K562 (cell line): ENCODE measurements around the gene KIAA2012. TPM values are rescaled to one million over a fixed set of nuclear protein-coding genes. Genes with fewer than 3 reads are reported as not detected.

Source experiments
- ATAC-seq: fragments of 200-7000 bp; cut with Tn5 transposase; 3 replicates; pipeline ENCODE4 v1.9.1; 2020; ENCODE audit warnings: moderate library complexity
- BruUV-seq: library from RNA; stranded (reverse); fragments of 400-500 nt; replicated peaks from 2 replicates; lab custom pipeline; 2021; lab: Mats Ljungman, UMichigan
- CTCF ChIA-PET: fragments of 300-600 bp; formaldehyde crosslinking; extraction: SDS; loops from one replicate; lab custom pipeline; 2021; ENCODE audit warnings: low intra/inter-chr PET ratio; lab: Yijun Ruan, JAX
- POLR2A ChIA-PET: fragments of 300-600, 350-650 bp; sonication (Branson Sonifier 250); formaldehyde crosslinking; extraction: SDS; loops from one replicate; lab custom pipeline; 2021; ENCODE audit warnings: antibody characterized with exemption, inconsistent platforms; lab: Yijun Ruan, JAX
- DNase-seq, 4 experiments: peaks; one replicate each; pipeline versions ENCODE4 v3.0.0 to v3.0.0-alpha.2; 2011 to 2018; ENCODE audit warnings: low spot score in 3 of 4, mixed read lengths in 3 of 4; ENCODE audit errors: extremely low read depth in 1 of 4
- FAIRE-seq: peaks from 2 replicates; lab custom pipeline; 2011; peaks lifted over from hg19 to GRCh38; lab: Jason Lieb, UNC
- H2AFZ ChIP-seq: 2 replicates; pipeline ENCODE4 v1.6.0; 2011; ENCODE audit warnings: low read depth, low read length, control low read depth, inconsistent platforms
- H3K27ac ChIP-seq: fragments of 200-600 bp; 3 replicates; pipeline ENCODE4 v1.8.0; 2011; ENCODE audit warnings: low read depth, mild to moderate bottlenecking, control low read depth, inconsistent platforms, low read length, moderate library complexity, mixed read lengths; ENCODE audit errors: extremely low read depth
- H3K27me3 ChIP-seq, 2 experiments: fragments of 300-600 bp in 1 of 2; 2 replicates in 1 of 2; 3 replicates in 1 of 2; pipeline versions ENCODE4 v1.6.0 to v1.8.0; 2011; ENCODE audit warnings: inconsistent platforms in 2 of 2, low read length in 2 of 2, mild to moderate bottlenecking in 1 of 2, mixed read lengths in 1 of 2, moderate library complexity in 1 of 2; ENCODE audit not compliant: control insufficient read depth in 2 of 2, insufficient read depth in 2 of 2
- H3K36me3 ChIP-seq: fragments of 300-600 bp; 3 replicates; pipeline ENCODE4 v1.8.0; 2011; ENCODE audit warnings: mild to moderate bottlenecking, low read length, inconsistent platforms; ENCODE audit not compliant: control insufficient read depth, insufficient read depth
- H3K4me1 ChIP-seq, 2 experiments: fragments of 200-600 bp in 1 of 2; replicated peaks in 1 of 2; 2 replicates in 1 of 2; 3 replicates in 1 of 2; pipeline versions ENCODE4 v1.5.1 to v1.8.0; 2011; ENCODE audit warnings: inconsistent platforms in 2 of 2, low read length in 2 of 2, mild to moderate bottlenecking in 1 of 2, mixed read lengths in 1 of 2, moderate library complexity in 1 of 2; ENCODE audit not compliant: control insufficient read depth in 2 of 2, insufficient read depth in 2 of 2
- H3K4me2 ChIP-seq: 2 replicates; pipeline ENCODE4 v1.6.1; 2011; ENCODE audit warnings: low read length, control low read depth, inconsistent platforms, mixed read lengths; ENCODE audit not compliant: insufficient read depth
- H3K4me3 ChIP-seq: fragments of 200-600 bp; sonication (generic), shearing (Covaris generic); 2 replicates; pipeline ENCODE4 v1.5.1; 2016; ENCODE audit warnings: control low read depth, inconsistent platforms
- H3K79me2 ChIP-seq: fragments of 200-600 bp; 3 replicates; pipeline ENCODE4 v1.8.0; 2011; ENCODE audit warnings: low read length, inconsistent platforms; ENCODE audit not compliant: control insufficient read depth, insufficient read depth
- H3K9ac ChIP-seq, 2 experiments: 2 replicates each; pipeline versions ENCODE4 v1.6.0 to v1.6.1; 2011; ENCODE audit warnings: low read depth in 2 of 2, low read length in 2 of 2, control low read depth in 1 of 2, inconsistent platforms in 1 of 2, mild to moderate bottlenecking in 1 of 2, mixed read lengths in 1 of 2; ENCODE audit not compliant: insufficient read depth in 1 of 2
- H3K9me1 ChIP-seq: one replicate; pipeline ENCODE4 v1.6.0; 2011; ENCODE audit warnings: inconsistent platforms, mild to moderate bottlenecking, low read length, moderate library complexity; ENCODE audit not compliant: control insufficient read depth, insufficient read depth
- H3K9me3 ChIP-seq: replicated peaks from 2 replicates; pipeline ENCODE4 v1.5.1; 2011; ENCODE audit warnings: low read depth, low read length, inconsistent platforms; ENCODE audit not compliant: control insufficient read depth, insufficient read depth
- H4K20me1 ChIP-seq: replicated peaks from 2 replicates; pipeline ENCODE4 v1.6.1; 2011; ENCODE audit warnings: low read length, inconsistent platforms, mixed read lengths; ENCODE audit not compliant: control insufficient read depth, insufficient read depth
- COPS2 ChIP-seq: fragments of 450-650 bp; conservative IDR thresholded peaks from 2 replicates; pipeline ENCODE4 v1.6.1; 2016; ENCODE audit warnings: mild to moderate bottlenecking, moderate library complexity
- FIP1L1 ChIP-seq: fragments of 200-400 bp; formaldehyde crosslinking; IDR thresholded peaks from 2 replicates; pipeline ENCODE4 v1.6.1; 2018; ENCODE audit warnings: mild to moderate bottlenecking, low read depth, low read length; ENCODE audit not compliant: poor library complexity, severe bottlenecking
- HNRNPUL1 ChIP-seq: fragments of 200-400 bp; formaldehyde crosslinking; IDR thresholded peaks from 2 replicates; pipeline ENCODE4 v1.6.1; 2017; ENCODE audit warnings: low read length
- POLR2A ChIP-seq: fragments of 450-650 bp; conservative IDR thresholded peaks from 2 replicates; pipeline ENCODE4 v1.6.1; 2016
- PRPF4 ChIP-seq: fragments of 200-400 bp; formaldehyde crosslinking; IDR thresholded peaks from one replicate; pipeline ENCODE4 v1.6.1; 2017; ENCODE audit warnings: low read length, low read depth, mild to moderate bottlenecking; ENCODE audit not compliant: insufficient read depth, poor library complexity, severe bottlenecking
- ZNF197 ChIP-seq: fragments of 200-800 bp; sonication (Bioruptor generic); IDR thresholded peaks from 2 replicates; pipeline ENCODE4 v1.6.1; 2016; ENCODE audit warnings: low read depth, missing genetic modification characterization, missing compliant biosample characterization
- ZNF76 ChIP-seq: fragments of 250-450 bp; sonication (Bioruptor Pico); IDR thresholded peaks from 2 replicates; pipeline ENCODE4 v1.4.0; 2020; ENCODE audit warnings: mild to moderate bottlenecking, moderate library complexity, borderline replicate concordance
- WGBS: fragments of 100-300 bp; shearing (Covaris generic); methylation state at CpG from one replicate; pipeline ENCODE4 v1.1.6; 2016; ENCODE audit warnings: low coverage, mixed read lengths; ENCODE audit not compliant: insufficient coverage; ENCODE audit errors: missing lambda C conversion rate; 5-methylcytosine and 5-hydroxymethylcytosine counted together
- in situ Hi-C: fragments of 300-500 bp; cut with MboI; formaldehyde crosslinking; loops from 4 replicates; pipeline ENCODE4 v1.15.0; 2018; ENCODE audit warnings: inconsistent platforms, mixed read lengths
- intact Hi-C: fragments of 100-400 bp; cut with micrococcal nuclease; formaldehyde crosslinking; loops from 2 replicates; pipeline ENCODE4 v1.14.2; 2022
- polyA plus RNA-seq, 8 experiments: library from polyadenylated mRNA; depleted of rRNA in 4 of 8; stranded (reverse) in 5 of 8; unstranded in 3 of 8; fragments of >200 nt; fragmentation: Nextera tagmentation in 2 of 8; fragmentation: Illumina TruSeq in 1 of 8; extraction: Ambion mirVana in 2 of 8; extraction: Trizol in 1 of 8; gene quantifications; 2 replicates each; pipeline versions ENCODE4 v1.2.1 to v1.2.3, GENCODE V29; 2011 to 2014; ENCODE audit warnings: inconsistent platforms in 1 of 8, missing spikeins in 1 of 8
- total RNA-seq, 7 experiments: library from RNA; depleted of rRNA in 6 of 7; stranded (reverse); fragments of >200 nt in 6 of 7; fragmentation: Illumina TruSeq in 2 of 7; extraction: Trizol in 2 of 7; gene quantifications; 2 replicates each; pipeline versions ENCODE4 v1.2.1 to v1.2.3, GENCODE V29; 2011 to 2021; ENCODE audit warnings: low replicate concordance in 1 of 7
- TF ChIP-seq, protein P1 (sequence below): fragments of 250-450 bp; sonication (Bioruptor Pico); IDR thresholded peaks from 2 replicates; pipeline ENCODE4 v1.8.0; 2021; ENCODE audit warnings: moderate library complexity, mild to moderate bottlenecking, inconsistent platforms
- TF ChIP-seq, protein P2 (sequence below): fragments of 450-650 bp; IDR thresholded peaks from 2 replicates; pipeline ENCODE4 v1.7.1; 2018; ENCODE audit warnings: mild to moderate bottlenecking, low read depth; ENCODE audit not compliant: partially characterized antibody
- TF ChIP-seq, protein P3 (sequence below): sonication (generic); formaldehyde crosslinking; IDR thresholded peaks from 2 replicates; pipeline ENCODE4 v1.8.0; 2023; ENCODE audit warnings: missing genetic modification reagents, mild to moderate bottlenecking, borderline replicate concordance
- TF ChIP-seq, protein P4 (sequence below): fragments of 450-650 bp; IDR thresholded peaks from 2 replicates; pipeline ENCODE4 v1.6.1; 2016; ENCODE audit warnings: low read depth, mild to moderate bottlenecking, moderate library complexity

Gene KIAA2012
- total and polyA plus RNA-seq, 9 of the 15 experiments (the other 6 are each of a cell fraction or from before 2014, with no cell fraction given) = not detected

DNA sequence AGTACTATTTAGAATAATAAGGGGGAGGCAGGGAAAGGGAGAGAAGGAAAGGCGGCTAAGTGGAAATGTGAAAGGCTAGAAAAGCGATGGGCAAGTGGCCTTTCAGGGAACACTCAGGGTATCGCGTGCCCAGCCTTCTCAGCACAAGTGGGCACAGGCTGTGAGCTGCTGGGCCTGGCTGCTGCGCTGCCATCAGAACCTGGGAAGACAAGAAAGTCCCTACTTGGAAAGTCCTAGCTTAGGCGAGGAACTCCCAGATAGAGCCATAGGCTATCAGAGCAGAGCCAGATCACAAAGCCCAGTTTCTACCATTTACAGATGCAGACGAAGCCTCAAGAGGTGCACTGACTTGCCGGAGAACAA, 49.2 kb upstream of the KIAA2012 start:
- ATAC-seq (no peak), FAIRE-seq (no peak), DNase-seq (no peak)
- WGBS = 2% methylated on average over 6 of the region's 8 CpGs
- H3K9me1 ChIP-seq = no peaks in the 10 kb centered on the region
- no peaks in the 10 kb centered on the region for H3K4me1 ChIP-seq
- BruUV-seq = no TSS peak
- H3K9ac ChIP-seq = no peak overlapping the region
- H3K4me3 ChIP-seq = no peak overlapping the region
- POLR2A ChIA-PET = no interaction called here
- in situ Hi-C loops = no loop called here
- no peak overlapping the region for H2AFZ ChIP-seq
- H3K9me3 ChIP-seq = no peaks in the 10 kb centered on the region
- no peak overlapping the region for H3K4me2 ChIP-seq
- no peak overlapping the region for H3K27ac ChIP-seq
- no peaks in the 10 kb centered on the region for H3K79me2 ChIP-seq
- no peaks in the 10 kb centered on the region for H4K20me1 ChIP-seq
- CTCF ChIA-PET = no interaction called here
- peaks cover 12 to 35% of the 10 kb centered on the region in 2 experiments for H3K27me3 ChIP-seq
- intact Hi-C loops = no loop called here
- H3K36me3 ChIP-seq = no peaks in the 10 kb centered on the region
- TF ChIP-seq, protein P1, sequence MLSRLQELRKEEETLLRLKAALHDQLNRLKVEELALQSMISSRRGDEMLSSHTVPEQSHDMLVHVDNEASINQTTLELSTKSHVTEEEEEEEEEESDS (CRISPR knock-in tag) = no peak
- no peak for TF ChIP-seq POLR2A
- TF ChIP-seq COPS2 = no peak
- no peak for TF ChIP-seq FIP1L1
- no peak for TF ChIP-seq HNRNPUL1
- TF ChIP-seq, protein P2, sequence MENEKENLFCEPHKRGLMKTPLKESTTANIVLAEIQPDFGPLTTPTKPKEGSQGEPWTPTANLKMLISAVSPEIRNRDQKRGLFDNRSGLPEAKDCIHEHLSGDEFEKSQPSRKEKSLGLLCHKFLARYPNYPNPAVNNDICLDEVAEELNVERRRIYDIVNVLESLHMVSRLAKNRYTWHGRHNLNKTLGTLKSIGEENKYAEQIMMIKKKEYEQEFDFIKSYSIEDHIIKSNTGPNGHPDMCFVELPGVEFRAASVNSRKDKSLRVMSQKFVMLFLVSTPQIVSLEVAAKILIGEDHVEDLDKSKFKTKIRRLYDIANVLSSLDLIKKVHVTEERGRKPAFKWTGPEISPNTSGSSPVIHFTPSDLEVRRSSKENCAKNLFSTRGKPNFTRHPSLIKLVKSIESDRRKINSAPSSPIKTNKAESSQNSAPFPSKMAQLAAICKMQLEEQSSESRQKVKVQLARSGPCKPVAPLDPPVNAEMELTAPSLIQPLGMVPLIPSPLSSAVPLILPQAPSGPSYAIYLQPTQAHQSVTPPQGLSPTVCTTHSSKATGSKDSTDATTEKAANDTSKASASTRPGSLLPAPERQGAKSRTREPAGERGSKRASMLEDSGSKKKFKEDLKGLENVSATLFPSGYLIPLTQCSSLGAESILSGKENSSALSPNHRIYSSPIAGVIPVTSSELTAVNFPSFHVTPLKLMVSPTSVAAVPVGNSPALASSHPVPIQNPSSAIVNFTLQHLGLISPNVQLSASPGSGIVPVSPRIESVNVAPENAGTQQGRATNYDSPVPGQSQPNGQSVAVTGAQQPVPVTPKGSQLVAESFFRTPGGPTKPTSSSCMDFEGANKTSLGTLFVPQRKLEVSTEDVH = no peak
- no peak for TF ChIP-seq PRPF4
- no peak for TF ChIP-seq ZNF76 (CRISPR knock-in tag)
- TF ChIP-seq, protein P3, sequence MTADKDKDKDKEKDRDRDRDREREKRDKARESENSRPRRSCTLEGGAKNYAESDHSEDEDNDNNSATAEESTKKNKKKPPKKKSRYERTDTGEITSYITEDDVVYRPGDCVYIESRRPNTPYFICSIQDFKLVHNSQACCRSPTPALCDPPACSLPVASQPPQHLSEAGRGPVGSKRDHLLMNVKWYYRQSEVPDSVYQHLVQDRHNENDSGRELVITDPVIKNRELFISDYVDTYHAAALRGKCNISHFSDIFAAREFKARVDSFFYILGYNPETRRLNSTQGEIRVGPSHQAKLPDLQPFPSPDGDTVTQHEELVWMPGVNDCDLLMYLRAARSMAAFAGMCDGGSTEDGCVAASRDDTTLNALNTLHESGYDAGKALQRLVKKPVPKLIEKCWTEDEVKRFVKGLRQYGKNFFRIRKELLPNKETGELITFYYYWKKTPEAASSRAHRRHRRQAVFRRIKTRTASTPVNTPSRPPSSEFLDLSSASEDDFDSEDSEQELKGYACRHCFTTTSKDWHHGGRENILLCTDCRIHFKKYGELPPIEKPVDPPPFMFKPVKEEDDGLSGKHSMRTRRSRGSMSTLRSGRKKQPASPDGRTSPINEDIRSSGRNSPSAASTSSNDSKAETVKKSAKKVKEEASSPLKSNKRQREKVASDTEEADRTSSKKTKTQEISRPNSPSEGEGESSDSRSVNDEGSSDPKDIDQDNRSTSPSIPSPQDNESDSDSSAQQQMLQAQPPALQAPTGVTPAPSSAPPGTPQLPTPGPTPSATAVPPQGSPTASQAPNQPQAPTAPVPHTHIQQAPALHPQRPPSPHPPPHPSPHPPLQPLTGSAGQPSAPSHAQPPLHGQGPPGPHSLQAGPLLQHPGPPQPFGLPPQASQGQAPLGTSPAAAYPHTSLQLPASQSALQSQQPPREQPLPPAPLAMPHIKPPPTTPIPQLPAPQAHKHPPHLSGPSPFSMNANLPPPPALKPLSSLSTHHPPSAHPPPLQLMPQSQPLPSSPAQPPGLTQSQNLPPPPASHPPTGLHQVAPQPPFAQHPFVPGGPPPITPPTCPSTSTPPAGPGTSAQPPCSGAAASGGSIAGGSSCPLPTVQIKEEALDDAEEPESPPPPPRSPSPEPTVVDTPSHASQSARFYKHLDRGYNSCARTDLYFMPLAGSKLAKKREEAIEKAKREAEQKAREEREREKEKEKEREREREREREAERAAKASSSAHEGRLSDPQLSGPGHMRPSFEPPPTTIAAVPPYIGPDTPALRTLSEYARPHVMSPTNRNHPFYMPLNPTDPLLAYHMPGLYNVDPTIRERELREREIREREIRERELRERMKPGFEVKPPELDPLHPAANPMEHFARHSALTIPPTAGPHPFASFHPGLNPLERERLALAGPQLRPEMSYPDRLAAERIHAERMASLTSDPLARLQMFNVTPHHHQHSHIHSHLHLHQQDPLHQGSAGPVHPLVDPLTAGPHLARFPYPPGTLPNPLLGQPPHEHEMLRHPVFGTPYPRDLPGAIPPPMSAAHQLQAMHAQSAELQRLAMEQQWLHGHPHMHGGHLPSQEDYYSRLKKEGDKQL (CRISPR knock-in tag) = no peak
- TF ChIP-seq ZNF197 (CRISPR knock-in tag) = no peak
- TF ChIP-seq, protein P4, sequence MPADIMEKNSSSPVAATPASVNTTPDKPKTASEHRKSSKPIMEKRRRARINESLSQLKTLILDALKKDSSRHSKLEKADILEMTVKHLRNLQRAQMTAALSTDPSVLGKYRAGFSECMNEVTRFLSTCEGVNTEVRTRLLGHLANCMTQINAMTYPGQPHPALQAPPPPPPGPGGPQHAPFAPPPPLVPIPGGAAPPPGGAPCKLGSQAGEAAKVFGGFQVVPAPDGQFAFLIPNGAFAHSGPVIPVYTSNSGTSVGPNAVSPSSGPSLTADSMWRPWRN = no peak
